H9 (cell line): ENCODE measurements around the gene SCCPDH. TPM values are rescaled to one million over a fixed set of nuclear protein-coding genes. Genes with fewer than 3 reads are reported as not detected.
"Not testable (repeated sequence)": the region's sequence is repeated elsewhere in the genome, so short reads cannot be mapped to it uniquely, and the experiment has no call there.

Experiments
- DNase-seq: peaks from one replicate; pipeline ENCODE4 v3.0.0-alpha.2; 2017
- H2AFZ ChIP-seq: one replicate; pipeline ENCODE4 v1.6.1; 2013; ENCODE audit warnings: mild to moderate bottlenecking, low read length, control low read depth, moderate library complexity
- H2AK5ac ChIP-seq: 2 replicates; pipeline ENCODE4 v1.6.1; 2013; ENCODE audit warnings: low read length, control low read depth, mixed read lengths; ENCODE audit not compliant: insufficient read length
- H2BK120ac ChIP-seq: one replicate; pipeline ENCODE4 v1.6.1; 2013; ENCODE audit warnings: low read depth, mild to moderate bottlenecking, low read length, control low read depth, inconsistent platforms; ENCODE audit not compliant: poor library complexity, severe bottlenecking
- H2BK12ac ChIP-seq: 2 replicates; pipeline ENCODE4 v1.6.1; 2013; ENCODE audit warnings: low read length, control low read depth, mixed read lengths, low read depth; ENCODE audit not compliant: insufficient read length
- H2BK15ac ChIP-seq: 2 replicates; pipeline ENCODE4 v1.6.1; 2013; ENCODE audit warnings: low read depth, low read length, control low read depth
- H2BK20ac ChIP-seq: one replicate; pipeline ENCODE4 v1.6.1; 2013; ENCODE audit warnings: low read depth, mild to moderate bottlenecking, low read length, control low read depth, inconsistent platforms; ENCODE audit not compliant: poor library complexity, severe bottlenecking
- H2BK5ac ChIP-seq: 2 replicates; pipeline ENCODE4 v1.6.1; 2013; ENCODE audit warnings: low read length, control low read depth, mixed read lengths; ENCODE audit not compliant: insufficient read length
- H3K14ac ChIP-seq: 2 replicates; pipeline ENCODE4 v1.6.1; 2013; ENCODE audit warnings: low read length, control low read depth; ENCODE audit not compliant: insufficient read depth
- H3K18ac ChIP-seq: 2 replicates; pipeline ENCODE4 v1.6.1; 2013; ENCODE audit warnings: low read depth, mild to moderate bottlenecking, mixed read lengths, low read length, control low read depth; ENCODE audit not compliant: insufficient read length
- H3K23ac ChIP-seq: 2 replicates; pipeline ENCODE4 v1.6.1; 2013; ENCODE audit warnings: low read length, control low read depth, mixed read lengths, low read depth; ENCODE audit not compliant: insufficient read length
- H3K23me2 ChIP-seq: 2 replicates; pipeline ENCODE4 v1.6.1; 2013; ENCODE audit warnings: low read depth, mild to moderate bottlenecking, mixed read lengths, low read length, control low read depth; ENCODE audit not compliant: insufficient read length, poor library complexity, severe bottlenecking
- H3K27ac ChIP-seq: 2 replicates; pipeline ENCODE4 v1.5.1; 2013; ENCODE audit warnings: low read length, control low read depth, mixed read lengths, low read depth; ENCODE audit not compliant: insufficient read length
- H3K27me3 ChIP-seq: 2 replicates; pipeline ENCODE4 v1.6.1; 2013; ENCODE audit warnings: low read length, control low read depth, inconsistent platforms; ENCODE audit not compliant: insufficient read depth
- H3K4ac ChIP-seq: 2 replicates; pipeline ENCODE4 v1.6.1; 2013; ENCODE audit warnings: low read depth, mild to moderate bottlenecking, control low read depth, inconsistent platforms, low read length, moderate library complexity
- H3K4me1 ChIP-seq: 2 replicates; pipeline ENCODE4 v1.6.1; 2013; ENCODE audit warnings: low read length, control low read depth, inconsistent platforms; ENCODE audit not compliant: insufficient read depth
- H3K4me2 ChIP-seq: 2 replicates; pipeline ENCODE4 v1.6.1; 2013; ENCODE audit warnings: low read length, control low read depth, mixed read lengths; ENCODE audit not compliant: insufficient read length, insufficient read depth
- H3K56ac ChIP-seq: 2 replicates; pipeline ENCODE4 v1.6.1; 2013; ENCODE audit warnings: low read depth, mild to moderate bottlenecking, mixed read lengths, low read length, control low read depth; ENCODE audit not compliant: insufficient read length
- H3K79me1 ChIP-seq: 2 replicates; pipeline ENCODE4 v1.6.1; 2013; ENCODE audit warnings: low read depth, mild to moderate bottlenecking, moderate library complexity, low read length, control low read depth, inconsistent platforms; ENCODE audit not compliant: insufficient read depth, poor library complexity, severe bottlenecking
- H3K79me2 ChIP-seq: 2 replicates; pipeline ENCODE4 v1.6.1; 2013; ENCODE audit warnings: low read length, control low read depth, inconsistent platforms; ENCODE audit not compliant: insufficient read depth
- H3K9ac ChIP-seq: 2 replicates; pipeline ENCODE4 v1.6.1; 2013; ENCODE audit warnings: low read length, control low read depth, mixed read lengths; ENCODE audit not compliant: insufficient read length; ENCODE audit errors: extremely low read depth
- H3K9me3 ChIP-seq: one replicate; pipeline ENCODE4 v1.6.1; 2013; ENCODE audit warnings: low read depth, low read length, inconsistent platforms; ENCODE audit not compliant: control insufficient read depth
- H3T11ph ChIP-seq: one replicate; pipeline ENCODE4 v1.6.1; 2013; ENCODE audit warnings: mild to moderate bottlenecking, low read length, control low read depth, inconsistent platforms
- H4K20me1 ChIP-seq: one replicate; pipeline ENCODE4 v1.6.1; 2013; ENCODE audit not compliant: control insufficient read depth, insufficient read length, insufficient read depth
- H4K5ac ChIP-seq: 2 replicates; pipeline ENCODE4 v1.6.1; 2013; ENCODE audit warnings: low read depth, mild to moderate bottlenecking, mixed read lengths, low read length, control low read depth; ENCODE audit not compliant: insufficient read length
- H4K8ac ChIP-seq: replicated peaks from 2 replicates; pipeline ENCODE4 v1.6.1; 2013; ENCODE audit warnings: low read length, control low read depth, mixed read lengths, low read depth; ENCODE audit not compliant: insufficient read length
- H4K91ac ChIP-seq: 2 replicates; pipeline ENCODE4 v1.6.1; 2013; ENCODE audit warnings: low read depth, mild to moderate bottlenecking, moderate library complexity, mixed read lengths, low read length, control low read depth; ENCODE audit not compliant: insufficient read length
- H3K27ac Mint-ChIP-seq, 3 experiments: 2 replicates in 2 of 3; 3 replicates in 1 of 3; pipeline ENCODE4 v1.8.0; 2020 to 2021; ENCODE audit warnings: mixed read lengths in 3 of 3, mild to moderate bottlenecking in 1 of 3, moderate library complexity in 1 of 3
- H3K27me3 Mint-ChIP-seq: 2 replicates; pipeline ENCODE4 v1.8.0; 2021; ENCODE audit warnings: low read depth, mild to moderate bottlenecking, moderate library complexity, mixed read lengths
- H3K36me3 Mint-ChIP-seq, 3 experiments: 2 replicates in 2 of 3; 3 replicates in 1 of 3; pipeline ENCODE4 v1.8.0; 2020 to 2021; ENCODE audit warnings: low read depth in 3 of 3, mixed read lengths in 3 of 3; ENCODE audit not compliant: insufficient read depth in 1 of 3
- H3K4me1 Mint-ChIP-seq, 2 experiments: 2 replicates each; pipeline ENCODE4 v1.8.0; 2020; ENCODE audit warnings: mixed read lengths in 2 of 2
- H3K4me3 Mint-ChIP-seq, 2 experiments: 2 replicates in 1 of 2; 3 replicates in 1 of 2; pipeline ENCODE4 v1.8.0; 2020 to 2021; ENCODE audit warnings: mild to moderate bottlenecking in 2 of 2, mixed read lengths in 2 of 2, moderate library complexity in 1 of 2
- H3K9me3 Mint-ChIP-seq, 2 experiments: 2 replicates in 1 of 2; 3 replicates in 1 of 2; pipeline ENCODE4 v1.8.0; 2020; ENCODE audit warnings: mild to moderate bottlenecking in 2 of 2, mixed read lengths in 2 of 2, moderate library complexity in 1 of 2
- whole genome bisulfite sequencing: extraction: QIAGEN DNeasy Blood & Tissue Kit; methylation state at CpG from one replicate; pipeline ENCODE4 v1.1.7; 2013; ENCODE audit warnings: missing lambda C conversion rate, low lambda C conversion rate, mixed read lengths; ENCODE audit not compliant: insufficient read length; ENCODE audit errors: extremely low coverage; 5-methylcytosine and 5-hydroxymethylcytosine counted together
- total RNA-seq: library from RNA; stranded (reverse); gene quantifications from 2 replicates; pipeline ENCODE4 v1.2.1, GENCODE V29; 2021

Gene SCCPDH
- total RNA-seq, 1 experiment from 2014 or later = 20.7 TPM

- not testable (repeated sequence) for H3K14ac ChIP-seq, H3K27ac Mint-ChIP-seq, H2BK120ac ChIP-seq, H3K4me2 ChIP-seq, H3K23me2 ChIP-seq, H2AK5ac ChIP-seq, H2BK12ac ChIP-seq, H3K4me1 Mint-ChIP-seq, DNase-seq, H2BK20ac ChIP-seq, H3K4ac ChIP-seq, H2BK5ac ChIP-seq, H3K79me2 ChIP-seq, H3K56ac ChIP-seq, H2BK15ac ChIP-seq, H3T11ph ChIP-seq, H3K23ac ChIP-seq, H3K9ac ChIP-seq, H3K4me3 Mint-ChIP-seq, H3K27ac ChIP-seq, H3K4me1 ChIP-seq, H2AFZ ChIP-seq, H3K9me3 ChIP-seq, H3K18ac ChIP-seq, H4K8ac ChIP-seq, H4K20me1 ChIP-seq, H3K79me1 ChIP-seq, H3K36me3 Mint-ChIP-seq, H4K91ac ChIP-seq, H4K5ac ChIP-seq, H3K27me3 ChIP-seq
- Mint-ChIP-seq H3K9me3 (peaks cover 18 to 24% of the 10 kb centered on the region in 2 experiments), H3K27me3 (peaks cover 20% of the 10 kb centered on the region)
- no CpG with 5 or more reads among the region's 2 CpGs for WGBS
Measured at GRCh38 chr1:246719361-246719760, 4.8 kb upstream of the SCCPDH start.

GRCh38 chr1:246720814-246721213 lies 3.4 kb upstream of the SCCPDH start:
- not testable (repeated sequence) for H2BK120ac ChIP-seq, H2BK20ac ChIP-seq, H3K4me3 Mint-ChIP-seq, H3K9me3 ChIP-seq, H4K8ac ChIP-seq, H4K91ac ChIP-seq, H3K9ac ChIP-seq, H2AK5ac ChIP-seq, H3K79me1 ChIP-seq, DNase-seq, H3K23me2 ChIP-seq, H4K20me1 ChIP-seq, H3K4ac ChIP-seq, H3T11ph ChIP-seq, H2BK5ac ChIP-seq, H2BK15ac ChIP-seq, H3K4me1 ChIP-seq, H3K56ac ChIP-seq, H3K18ac ChIP-seq, H2AFZ ChIP-seq, H3K23ac ChIP-seq, H3K4me2 ChIP-seq, H3K36me3 Mint-ChIP-seq, H3K27ac ChIP-seq, H3K79me2 ChIP-seq, H4K5ac ChIP-seq, H3K27me3 ChIP-seq, H3K27ac Mint-ChIP-seq, H3K14ac ChIP-seq, H2BK12ac ChIP-seq
- no CpG with 5 or more reads among the region's 7 CpGs for WGBS
- Mint-ChIP-seq H3K27me3 (peaks cover 33% of the 10 kb centered on the region), H3K4me1 (peaks cover 7 to 10% of the 10 kb centered on the region in 2 experiments), H3K9me3 (peaks cover 14 to 16% of the 10 kb centered on the region in 2 experiments)
